ENCODE data around the gene FAM81B.

DNA sequence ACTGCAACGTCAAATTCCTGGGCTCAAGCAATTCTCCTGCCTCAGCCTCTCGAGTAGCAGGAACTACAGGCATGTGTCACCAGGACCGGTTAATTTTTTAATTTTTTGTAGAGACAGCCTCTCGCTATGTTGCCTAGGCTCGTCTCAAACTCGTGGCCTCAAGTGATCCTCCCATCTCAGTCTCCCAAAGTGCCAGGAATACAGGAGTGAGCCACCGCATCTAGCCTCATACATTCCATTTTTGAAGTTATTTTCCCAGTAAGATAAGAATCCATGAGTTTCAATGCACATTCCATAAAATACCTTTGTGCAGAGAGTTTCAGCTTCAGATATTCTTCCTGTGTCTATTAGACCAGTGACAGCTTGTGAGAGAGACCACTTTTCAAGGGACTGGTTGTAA is 93.3 kb downstream of the FAM81B start:
- TF ChIP-seq, protein P1, sequence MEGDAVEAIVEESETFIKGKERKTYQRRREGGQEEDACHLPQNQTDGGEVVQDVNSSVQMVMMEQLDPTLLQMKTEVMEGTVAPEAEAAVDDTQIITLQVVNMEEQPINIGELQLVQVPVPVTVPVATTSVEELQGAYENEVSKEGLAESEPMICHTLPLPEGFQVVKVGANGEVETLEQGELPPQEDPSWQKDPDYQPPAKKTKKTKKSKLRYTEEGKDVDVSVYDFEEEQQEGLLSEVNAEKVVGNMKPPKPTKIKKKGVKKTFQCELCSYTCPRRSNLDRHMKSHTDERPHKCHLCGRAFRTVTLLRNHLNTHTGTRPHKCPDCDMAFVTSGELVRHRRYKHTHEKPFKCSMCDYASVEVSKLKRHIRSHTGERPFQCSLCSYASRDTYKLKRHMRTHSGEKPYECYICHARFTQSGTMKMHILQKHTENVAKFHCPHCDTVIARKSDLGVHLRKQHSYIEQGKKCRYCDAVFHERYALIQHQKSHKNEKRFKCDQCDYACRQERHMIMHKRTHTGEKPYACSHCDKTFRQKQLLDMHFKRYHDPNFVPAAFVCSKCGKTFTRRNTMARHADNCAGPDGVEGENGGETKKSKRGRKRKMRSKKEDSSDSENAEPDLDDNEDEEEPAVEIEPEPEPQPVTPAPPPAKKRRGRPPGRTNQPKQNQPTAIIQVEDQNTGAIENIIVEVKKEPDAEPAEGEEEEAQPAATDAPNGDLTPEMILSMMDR (IDR thresholded peaks at IDR 0.05), result no peak
- no peak for TF ChIP-seq POLR2A (IDR thresholded peaks at IDR 0.05)
- TF ChIP-seq EP300 (IDR thresholded peaks at IDR 0.05), result no peak
- TF ChIP-seq POLR2AphosphoS5 (IDR thresholded peaks at IDR 0.05), result no peak
